Transverse colon (tissue), 4 donors: Measurements from ENCODE around the gene SYT13. TPM values are rescaled to one million over a fixed set of nuclear protein-coding genes. Genes with fewer than 3 reads are reported as not detected.

Experiments
- DNase-seq: peaks from one replicate; pipeline ENCODE4 v3.0.0-alpha.2; 2019
- H3K27ac ChIP-seq, 4 donors: fragments of 200-600 bp; sonication (generic); 2 replicates each; pipeline ENCODE4 v1.5.1; 2016 to 2018; ENCODE audit warnings: inconsistent platforms in 4 of 4
- H3K27me3 ChIP-seq: fragments of 200-600 bp; sonication (generic); 2 replicates; pipeline ENCODE4 v1.5.1; 2017; ENCODE audit warnings: inconsistent platforms
- H3K36me3 ChIP-seq, 4 donors: fragments of 200-600 bp; sonication (generic); 2 replicates each; pipeline ENCODE4 v1.5.1; 2017 to 2019; ENCODE audit warnings: inconsistent platforms in 4 of 4
- H3K4me1 ChIP-seq, 4 donors: fragments of 200-600 bp; sonication (generic); 2 replicates each; pipeline ENCODE4 v1.5.1; 2017 to 2020; ENCODE audit warnings: inconsistent platforms in 4 of 4
- H3K4me3 ChIP-seq, 4 donors: fragments of 200-600 bp; sonication (generic); 1 replicate in 1 of 4; 2 replicates in 3 of 4; pipeline versions ENCODE4 v1.5.1 to v1.6.1; 2017 to 2019; ENCODE audit warnings: inconsistent platforms in 4 of 4
- H3K9me3 ChIP-seq, 2 donors: fragments of 200-600 bp; sonication (generic); 2 replicates each; pipeline ENCODE4 v1.5.1; 2017 to 2019; ENCODE audit warnings: inconsistent platforms in 2 of 2
- EP300 ChIP-seq: sonication (generic); formaldehyde crosslinking; IDR thresholded peaks from one replicate; pipeline ENCODE4 v1.6.1; 2017; ENCODE audit warnings: antibody characterized with exemption, low read depth
- POLR2A ChIP-seq: fragments of 450-650 bp; IDR thresholded peaks from one replicate; pipeline ENCODE4 v1.6.1; 2016; ENCODE audit warnings: antibody characterized with exemption, mild to moderate bottlenecking, moderate library complexity
- POLR2AphosphoS5 ChIP-seq, 3 donors: sonication (generic); formaldehyde crosslinking; IDR thresholded peaks; one replicate each; pipeline ENCODE4 v1.6.1; 2016; ENCODE audit warnings: antibody characterized with exemption in 3 of 3
- WGBS, 2 donors: methylation state at CpG; one replicate each; pipeline ENCODE4 v1.1.5; 2018; ENCODE audit warnings: low coverage in 1 of 2; 5-methylcytosine and 5-hydroxymethylcytosine counted together
- in situ Hi-C, 4 donors: fragments of 200-750 bp; cut with MboI; loops; one replicate each; pipeline versions ENCODE4 v1.15.0 to v1.15.1; 2017; ENCODE audit warnings: low sequenced_read_pairs in 3 of 4, low pct_ligation_motif_present in 1 of 4, low pct_unique_long_range_greater_than_20kb in 1 of 4
- intact Hi-C: fragments of 100-400 bp; cut with DNase I; formaldehyde crosslinking; loops from one replicate; pipeline ENCODE4 v1.15.1; 2023; ENCODE audit warnings: low total_unique reads
- total RNA-seq, 4 donors: library from RNA; depleted of rRNA; stranded (reverse); fragments of >200 nt; gene quantifications; one replicate each; pipeline ENCODE4 v1.1.0, GENCODE V29; 2016
- TF ChIP-seq, protein P1 (sequence below), 5 experiments: fragments of 200-600 bp in 3 of 5; fragments of 450-650 bp in 2 of 5; sonication (generic) in 3 of 5; IDR thresholded peaks; 1 replicate in 2 of 5; 2 replicates in 3 of 5; pipeline ENCODE4 v1.5.1; 2016 to 2017; ENCODE audit warnings: antibody characterized with exemption in 5 of 5, inconsistent platforms in 3 of 5, mild to moderate bottlenecking in 2 of 5, moderate library complexity in 1 of 5

SYT13 gene
- total RNA-seq, 4 donors from 2014 or later: 10.5 to 28.6 (median 23.4) TPM

DNA sequence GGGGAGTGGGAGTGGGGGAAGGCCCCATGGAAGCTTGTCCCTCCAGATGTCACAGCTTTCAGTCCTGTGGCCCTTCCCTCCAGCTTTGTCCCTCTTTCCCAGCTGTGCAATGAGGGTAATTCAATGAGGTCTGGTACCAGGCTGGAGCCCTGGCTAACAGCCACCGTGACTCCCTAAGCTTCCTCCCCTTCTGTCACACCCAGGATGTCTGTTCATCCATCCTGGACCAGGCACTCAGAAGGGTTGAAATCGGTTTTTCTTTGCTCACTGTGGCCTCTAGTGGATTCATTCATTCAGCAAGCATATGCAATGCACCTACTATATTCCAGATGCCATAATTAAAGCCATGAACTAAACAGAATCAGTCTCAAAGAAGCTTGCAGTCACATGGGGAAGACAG lies 38.7 kb downstream of the SYT13 start:
- intact Hi-C loops: no loop called here
- Histone ChIP-seq H3K4me3 (no peak overlapping the region), H3K36me3 (no peaks in the 10 kb centered on the region), H3K27me3 (no peaks in the 10 kb centered on the region), H3K27ac (no peak overlapping the region), H3K9me3 (no peaks in the 10 kb centered on the region), H3K4me1 (peaks cover 0 to 3% (median 0%) of the 10 kb centered on the region in 4 donors)
- in situ Hi-C loops: no loop called here
- TF ChIP-seq, protein P1, sequence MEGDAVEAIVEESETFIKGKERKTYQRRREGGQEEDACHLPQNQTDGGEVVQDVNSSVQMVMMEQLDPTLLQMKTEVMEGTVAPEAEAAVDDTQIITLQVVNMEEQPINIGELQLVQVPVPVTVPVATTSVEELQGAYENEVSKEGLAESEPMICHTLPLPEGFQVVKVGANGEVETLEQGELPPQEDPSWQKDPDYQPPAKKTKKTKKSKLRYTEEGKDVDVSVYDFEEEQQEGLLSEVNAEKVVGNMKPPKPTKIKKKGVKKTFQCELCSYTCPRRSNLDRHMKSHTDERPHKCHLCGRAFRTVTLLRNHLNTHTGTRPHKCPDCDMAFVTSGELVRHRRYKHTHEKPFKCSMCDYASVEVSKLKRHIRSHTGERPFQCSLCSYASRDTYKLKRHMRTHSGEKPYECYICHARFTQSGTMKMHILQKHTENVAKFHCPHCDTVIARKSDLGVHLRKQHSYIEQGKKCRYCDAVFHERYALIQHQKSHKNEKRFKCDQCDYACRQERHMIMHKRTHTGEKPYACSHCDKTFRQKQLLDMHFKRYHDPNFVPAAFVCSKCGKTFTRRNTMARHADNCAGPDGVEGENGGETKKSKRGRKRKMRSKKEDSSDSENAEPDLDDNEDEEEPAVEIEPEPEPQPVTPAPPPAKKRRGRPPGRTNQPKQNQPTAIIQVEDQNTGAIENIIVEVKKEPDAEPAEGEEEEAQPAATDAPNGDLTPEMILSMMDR (IDR thresholded peaks at IDR 0.05): no peak
- no peak for TF ChIP-seq EP300
- TF ChIP-seq POLR2A: no peak
- no peak for TF ChIP-seq POLR2AphosphoS5 (IDR thresholded peaks at IDR 0.05)
- WGBS, 2 donors: 33% methylated on average over 1 to 2 of the region's 2 CpGs
- no peak for DNase-seq

DNA sequence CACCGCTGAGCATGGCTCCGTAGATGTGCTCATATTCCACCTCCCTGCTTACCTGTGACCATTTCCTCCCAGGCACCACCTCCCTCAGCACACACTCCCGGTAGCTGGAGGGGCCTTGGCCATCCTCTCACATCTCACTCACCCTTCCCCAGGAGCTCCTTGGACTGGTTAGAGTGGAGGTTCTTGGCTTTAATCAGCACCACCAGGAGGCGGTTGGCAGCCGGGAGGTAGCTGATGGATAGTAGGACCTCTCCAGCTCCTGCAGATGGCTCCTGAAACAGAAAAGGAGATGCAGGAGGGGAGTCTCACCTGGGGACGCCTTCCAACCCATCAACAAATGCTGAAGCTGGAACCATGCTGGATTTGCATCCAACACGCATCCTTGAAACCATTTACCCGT lies 39.9 kb downstream of the SYT13 start:
- intact Hi-C loops: no loop called here
- TF ChIP-seq EP300 (no peak), POLR2AphosphoS5 (IDR thresholded peaks at IDR 0.05) (no peak), POLR2A (no peak)
- TF ChIP-seq, protein P1 (IDR thresholded peaks at IDR 0.05): no peak
- no peak for DNase-seq
- Histone ChIP-seq H3K4me1 (peaks cover 0 to 3% (median 0%) of the 10 kb centered on the region in 4 donors), H3K27ac (no peak overlapping the region), H3K9me3 (no peaks in the 10 kb centered on the region), H3K36me3 (no peaks in the 10 kb centered on the region), H3K4me3 (no peak overlapping the region), H3K27me3 (no peaks in the 10 kb centered on the region)
- 90% methylated on average over 8 of the region's 8 CpGs; no CpG with 5 or more reads in 1 of the 2 donors for WGBS, 2 donors
- in situ Hi-C loops: no loop called here

DNA sequence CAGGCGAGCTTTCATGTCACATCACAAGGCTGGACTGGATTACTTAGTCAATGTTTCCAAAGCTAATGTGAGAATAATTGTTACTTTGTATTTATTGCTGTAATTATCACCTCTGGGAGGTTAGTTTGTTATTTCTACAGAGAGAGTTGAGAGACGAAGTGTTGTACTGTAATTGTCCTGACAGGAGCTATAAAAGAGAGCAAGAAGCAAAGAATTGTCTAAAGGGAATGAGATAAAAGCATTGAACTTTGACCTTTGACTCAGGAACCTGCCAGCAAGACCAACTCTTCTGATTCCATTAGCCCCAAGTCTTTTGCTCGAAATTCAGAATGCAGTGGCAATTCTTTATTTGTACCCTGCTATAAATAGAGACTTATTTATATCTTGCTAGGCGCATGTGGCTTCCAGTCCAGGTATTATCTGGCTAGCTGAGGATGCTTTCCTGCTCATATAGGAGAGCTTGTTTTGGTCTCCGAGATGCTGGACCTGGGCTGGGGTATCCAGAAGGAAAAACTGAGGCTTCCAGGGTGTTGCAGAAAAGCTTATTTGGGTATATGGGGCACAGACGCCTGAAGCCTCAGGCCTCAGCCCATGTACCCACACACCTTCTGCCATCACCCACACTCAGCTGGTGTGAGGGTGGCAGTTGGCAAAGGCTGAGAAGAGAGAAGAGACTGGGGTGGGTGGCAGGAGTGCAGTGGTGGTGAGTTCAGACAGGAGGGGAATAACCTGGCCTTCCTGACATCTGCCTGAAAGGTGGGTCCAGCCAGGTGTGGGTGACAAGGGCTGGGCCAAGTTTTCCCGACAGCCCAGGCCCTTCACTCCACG lies 40.7 kb downstream of the SYT13 start:
- WGBS, 2 donors: 54 to 75% methylated on average over 3 to 8 of the region's 8 CpGs
- Histone ChIP-seq H3K36me3 (no peaks in the 10 kb centered on the region), H3K4me1 (peaks cover 0 to 3% (median 0%) of the 10 kb centered on the region in 4 donors), H3K9me3 (no peaks in the 10 kb centered on the region), H3K4me3 (no peak overlapping the region), H3K27ac (no peak overlapping the region), H3K27me3 (no peaks in the 10 kb centered on the region)
- in situ Hi-C loops: no loop called here
- intact Hi-C loops: no loop called here
- TF ChIP-seq POLR2AphosphoS5 (IDR thresholded peaks at IDR 0.05) (no peak), EP300 (no peak), POLR2A (no peak)
- TF ChIP-seq, protein P1 (IDR thresholded peaks at IDR 0.05): no peak
- no peak for DNase-seq

DNA sequence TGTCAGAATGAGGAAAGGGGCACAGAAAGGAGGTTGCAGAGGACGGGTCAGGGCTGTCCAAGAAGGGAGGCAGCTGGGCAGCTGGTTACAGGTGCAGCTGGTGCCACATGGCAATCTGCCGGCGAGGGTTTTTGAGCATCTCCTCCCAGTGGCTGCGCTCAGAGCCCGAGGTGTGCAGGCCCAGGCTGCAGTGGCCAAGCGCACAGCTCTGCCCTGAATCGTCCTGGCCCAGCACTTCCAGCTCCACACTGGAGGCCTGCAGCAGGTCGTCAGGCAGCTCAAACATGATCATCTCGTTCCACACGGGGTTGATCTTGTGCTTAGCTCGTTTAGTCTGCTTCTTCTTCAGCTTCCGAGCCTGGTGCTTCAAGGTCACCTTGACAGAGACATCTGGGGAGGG lies 42.2 kb downstream of the SYT13 start:
- WGBS, 2 donors: 77% methylated on average over 10 of the region's 12 CpGs; no CpG with 5 or more reads in 1 of the 2 donors
- Histone ChIP-seq H3K4me3 (no peak overlapping the region), H3K4me1 (peaks cover 0 to 3% (median 0%) of the 10 kb centered on the region in 4 donors), H3K9me3 (no peaks in the 10 kb centered on the region), H3K27ac (no peak overlapping the region), H3K27me3 (no peaks in the 10 kb centered on the region), H3K36me3 (no peaks in the 10 kb centered on the region)
- in situ Hi-C loops: no loop called here
- no peak for DNase-seq
- no peak for TF ChIP-seq POLR2AphosphoS5 (IDR thresholded peaks at IDR 0.05)
- TF ChIP-seq, protein P1 (IDR thresholded peaks at IDR 0.05): no peak
- no peak for TF ChIP-seq EP300
- no peak for TF ChIP-seq POLR2A
- intact Hi-C loops: no loop called here
